CD4-positive, alpha-beta T cell treated with Interleukin-4 for 4 hours (primary cell): Measurements from ENCODE around the gene MT1F.
"Not testable (repeated sequence)": the region's sequence is repeated elsewhere in the genome, so short reads cannot be mapped to it uniquely, and the experiment has no call there.

Source experiments
- DNase-seq: peaks from one replicate; pipeline ENCODE4 v3.0.0-alpha.2; 2020

Gene MT1F

GRCh38 chr16:56645838-56646237, 11.9 kb upstream of the MT1F start:
- no peak for DNase-seq

- no peak for DNase-seq
Measured at GRCh38 chr16:56647641-56648431, 9.9 kb upstream of the MT1F start.

GRCh38 chr16:56649271-56649670, 8.5 kb upstream of the MT1F start:
- DNase-seq, result no peak

GRCh38 chr16:56649820-56650219, 7.9 kb upstream of the MT1F start:
- no peak for DNase-seq

- DNase-seq, result no peak
Measured at GRCh38 chr16:56651586-56651985, 6.2 kb upstream of the MT1F start, which contains the start of gene MT1B. Gene MT1B (plus strand): TSS chr16:56651886. CDS start chr16:56651954, 68 bp downstream.

GRCh38 chr16:56652600-56652999, 5.2 kb upstream of the MT1F start:
- DNase-seq, result no peak

GRCh38 chr16:56653218-56653617, 4.5 kb upstream of the MT1F start:
- no peak for DNase-seq

- no peak for DNase-seq
Measured at GRCh38 chr16:56658327-56658875, 642 bp downstream of the MT1F start.

- DNase-seq, result no peak
Measured at GRCh38 chr16:56662357-56663354, 4.9 kb downstream of the MT1F start.

GRCh38 chr16:56664506-56664905, 6.7 kb downstream of the MT1F start:
- DNase-seq, result no peak

- not testable (repeated sequence) for DNase-seq
Measured at GRCh38 chr16:56665286-56666261, 7.8 kb downstream of the MT1F start.

- no peak for DNase-seq
Measured at GRCh38 chr16:56667581-56668571, 10.1 kb downstream of the MT1F start, which contains the start of gene MT1G. Gene MT1G (minus strand): TSS chr16:56668065. CDS start chr16:56667993, 72 bp downstream.

- no peak for DNase-seq
Measured at GRCh38 chr16:56669005-56669839, 11.5 kb downstream of the MT1F start, which contains the start of gene MT1H. Gene MT1H (plus strand): TSS chr16:56669814. CDS start chr16:56669885, 71 bp downstream.

GRCh38 chr16:56669840-56670619, 12.3 kb downstream of the MT1F start:
- DNase-seq, result no peak

- no peak for DNase-seq
Measured at GRCh38 chr16:56670620-56670934, 12.8 kb downstream of the MT1F start.

- DNase-seq, result not testable (repeated sequence)
Measured at GRCh38 chr16:56671691-56672090, 13.9 kb downstream of the MT1F start.

GRCh38 chr16:56672171-56672570, 14.4 kb downstream of the MT1F start:
- not testable (repeated sequence) for DNase-seq

- DNase-seq, result no peak
Measured at GRCh38 chr16:56672761-56673536, 15.2 kb downstream of the MT1F start.
